IMR-90 (cell line): ENCODE data around the gene PALLD. TPM values are rescaled to one million over a fixed set of nuclear protein-coding genes. Genes with fewer than 3 reads are reported as not detected.

Experiments used
- ATAC-seq: fragments of 200-7000 bp; cut with Tn5 transposase; 2 replicates; pipeline ENCODE4 v1.9.1; 2020; ENCODE audit warnings: low read depth, mild to moderate bottlenecking, moderate library complexity
- BruUV-seq: library from RNA; stranded (reverse); fragments of 400-500 nt; replicated peaks from 2 replicates; lab custom pipeline; 2021; lab: Mats Ljungman, UMichigan
- CTCF ChIA-PET: fragments of 300-600 bp; formaldehyde crosslinking; extraction: SDS; loops from one replicate; lab custom pipeline; 2021; ENCODE audit warnings: antibody characterized with exemption; lab: Yijun Ruan, JAX
- POLR2A ChIA-PET: fragments of 300-600 bp; sonication (Branson Sonifier 250); formaldehyde crosslinking; loops from one replicate; lab custom pipeline; 2022; ENCODE audit warnings: antibody characterized with exemption; ENCODE audit not compliant: unreplicated experiment; lab: Charles Lee
- DNase-seq: peaks from one replicate; pipeline ENCODE4 v3.0.0; 2013
- H2AFZ ChIP-seq: replicated peaks from 2 replicates; pipeline ENCODE3; 2013; ENCODE audit warnings: low read length, mild to moderate bottlenecking; ENCODE audit not compliant: poor library complexity
- H2AK5ac ChIP-seq: 2 replicates; pipeline ENCODE4 v1.6.1; 2013; ENCODE audit warnings: low read depth, low read length, inconsistent platforms
- H2AK9ac ChIP-seq: replicated peaks from 2 replicates; pipeline ENCODE3; 2013; ENCODE audit warnings: mild to moderate bottlenecking, low read depth, low read length, moderate library complexity; ENCODE audit not compliant: poor library complexity
- H2BK120ac ChIP-seq: 2 replicates; pipeline ENCODE4 v1.6.1; 2013; ENCODE audit warnings: low read depth, low read length, inconsistent platforms
- H2BK15ac ChIP-seq: 3 replicates; pipeline ENCODE4 v1.6.1; 2013; ENCODE audit warnings: low read depth, low read length, inconsistent platforms
- H2BK20ac ChIP-seq: 2 replicates; pipeline ENCODE4 v1.6.1; 2013; ENCODE audit warnings: low read depth, mild to moderate bottlenecking, inconsistent platforms, low read length, moderate library complexity
- H2BK5ac ChIP-seq: 2 replicates; pipeline ENCODE4 v1.6.1; 2013; ENCODE audit warnings: mild to moderate bottlenecking, low read depth, low read length, inconsistent platforms; ENCODE audit not compliant: poor library complexity, severe bottlenecking
- H3K14ac ChIP-seq: replicated peaks from 2 replicates; pipeline ENCODE4 v1.6.1; 2013; ENCODE audit warnings: low read depth, low read length, inconsistent platforms
- H3K18ac ChIP-seq: 2 replicates; pipeline ENCODE4 v1.6.1; 2013; ENCODE audit warnings: low read depth, low read length, control low read depth
- H3K23ac ChIP-seq: 2 replicates; pipeline ENCODE4 v1.6.1; 2013; ENCODE audit warnings: low read depth, low read length, inconsistent platforms
- H3K27ac ChIP-seq: 2 replicates; pipeline ENCODE4 v1.5.1; 2013; ENCODE audit warnings: mild to moderate bottlenecking, control low read depth, low read length; ENCODE audit not compliant: insufficient read depth
- H3K27me3 ChIP-seq: 2 replicates; pipeline ENCODE4 v1.6.1; 2013; ENCODE audit warnings: low read length; ENCODE audit not compliant: control insufficient read depth, insufficient read depth
- H3K36me3 ChIP-seq: 2 replicates; pipeline ENCODE4 v1.6.1; 2013; ENCODE audit warnings: low read length, mixed read lengths; ENCODE audit not compliant: control insufficient read depth, insufficient read depth
- H3K4ac ChIP-seq: 2 replicates; pipeline ENCODE4 v1.6.1; 2013; ENCODE audit warnings: low read depth, low read length, inconsistent platforms
- H3K4me1 ChIP-seq: 2 replicates; pipeline ENCODE4 v1.6.1; 2013; ENCODE audit warnings: low read length, mixed read lengths; ENCODE audit not compliant: control insufficient read depth, insufficient read depth
- H3K4me2 ChIP-seq: 2 replicates; pipeline ENCODE4 v1.6.1; 2013; ENCODE audit warnings: low read depth, mild to moderate bottlenecking, control low read depth, low read length, moderate library complexity
- H3K4me3 ChIP-seq: 2 replicates; pipeline ENCODE4 v1.5.1; 2013; ENCODE audit warnings: low read depth, mild to moderate bottlenecking, control low read depth, low read length, moderate library complexity; ENCODE audit not compliant: insufficient read depth
- H3K56ac ChIP-seq: 2 replicates; pipeline ENCODE4 v1.6.1; 2013; ENCODE audit warnings: low read length, inconsistent platforms; ENCODE audit not compliant: insufficient read depth; ENCODE audit errors: extremely low read depth
- H3K79me1 ChIP-seq, 2 experiments: 2 replicates each; pipeline ENCODE4 v1.6.1; 2013; ENCODE audit warnings: low read length in 2 of 2, inconsistent platforms in 1 of 2, low read depth in 1 of 2
- H3K9ac ChIP-seq: 2 replicates; pipeline ENCODE4 v1.6.1; 2013; ENCODE audit warnings: low read depth, low read length, control low read depth
- H3K9me1 ChIP-seq: 2 replicates; pipeline ENCODE4 v1.6.1; 2013; ENCODE audit warnings: low read length, inconsistent platforms; ENCODE audit not compliant: insufficient read depth
- H3K9me3 ChIP-seq: 2 replicates; pipeline ENCODE4 v1.6.1; 2013; ENCODE audit warnings: low read length; ENCODE audit not compliant: control insufficient read depth, insufficient read depth
- H4K20me1 ChIP-seq: 2 replicates; pipeline ENCODE4 v1.6.1; 2013; ENCODE audit warnings: low read length, inconsistent platforms; ENCODE audit not compliant: insufficient read depth
- H4K5ac ChIP-seq: 2 replicates; pipeline ENCODE4 v1.6.1; 2013; ENCODE audit warnings: mild to moderate bottlenecking, low read depth, low read length, control low read depth
- H4K8ac ChIP-seq, 2 experiments: 2 replicates each; pipeline ENCODE4 v1.6.1; 2013; ENCODE audit warnings: low read depth in 2 of 2, low read length in 2 of 2, control low read depth in 1 of 2, inconsistent platforms in 1 of 2
- H4K91ac ChIP-seq: 2 replicates; pipeline ENCODE4 v1.6.1; 2013; ENCODE audit warnings: low read depth, low read length, inconsistent platforms; ENCODE audit not compliant: insufficient read depth
- MAFK ChIP-seq: IDR thresholded peaks from 2 replicates; pipeline ENCODE4 v1.6.1; 2012; ENCODE audit warnings: low read depth, low read length, improper control_type of control experiment
- WGBS, 2 experiments: methylation state at CpG; one replicate each; pipeline versions ENCODE4 v1.1.5 to v1.1.7; 2013; ENCODE audit warnings: missing lambda C conversion rate in 2 of 2; ENCODE audit not compliant: insufficient read length in 1 of 2; ENCODE audit errors: extremely low coverage in 2 of 2; 5-methylcytosine and 5-hydroxymethylcytosine counted together
- dilution Hi-C: fragments of 300-500 bp; cut with HindIII; formaldehyde crosslinking; loops from one replicate; pipeline ENCODE4 v1.14.3; 2018; ENCODE audit warnings: low sequenced_read_pairs; ENCODE audit not compliant: unreplicated experiment
- in situ Hi-C: fragments of 300-500 bp; cut with MboI; formaldehyde crosslinking; loops from 3 replicates; pipeline ENCODE4 v1.14.3; 2019; ENCODE audit warnings: low sequenced_read_pairs, inconsistent platforms, mixed read lengths
- intact Hi-C: fragments of 100-400 bp; cut with micrococcal nuclease; formaldehyde crosslinking; loops from 2 replicates; pipeline ENCODE4 v1.10.0; 2022
- polyA plus RNA-seq, 3 experiments: library from polyadenylated mRNA; depleted of rRNA; stranded (reverse); fragments of >200 nt; gene quantifications; 2 replicates each; pipeline ENCODE4 v1.2.3, GENCODE V29; 2012; ENCODE audit warnings: low replicate concordance in 1 of 3
- total RNA-seq: library from RNA; depleted of rRNA; stranded (reverse); fragments of >200 nt; gene quantifications from 2 replicates; pipeline ENCODE4 v1.2.3, GENCODE V29; 2012
- TF ChIP-seq, protein P1 (sequence below): fragments of 150-350 bp; IDR thresholded peaks from 2 replicates; pipeline ENCODE4 v1.6.1; 2017; ENCODE audit warnings: mild to moderate bottlenecking, antibody characterized with exemption, low read length, low read depth

Gene PALLD
- total and polyA plus RNA-seq, 2 of the 4 experiments (the other 2 are of a cell fraction) = 91.0 to 91.9 TPM

GRCh38 chr4:168607215-168607614 lies 110.4 kb downstream of the PALLD start:
- Histone ChIP-seq H3K14ac (no peak overlapping the region), H4K8ac (no peak overlapping the region), H3K36me3 (no peaks in the 10 kb centered on the region), H4K20me1 (no peaks in the 10 kb centered on the region), H3K4me2 (no peak overlapping the region), H2AFZ (no peak overlapping the region), H3K56ac (no peak overlapping the region), H2AK5ac (no peak overlapping the region), H2BK20ac (no peak overlapping the region), H3K4me1 (peaks cover 10% of the 10 kb centered on the region), H3K9me1 (peaks cover 14% of the 10 kb centered on the region; the same call in 1 of the 2 replicates), H2BK120ac (no peak overlapping the region), H3K4me3 (no peak overlapping the region), H3K27ac (no peak overlapping the region), H2BK5ac (no peak overlapping the region), H4K91ac (no peak overlapping the region), H3K18ac (no peak overlapping the region), H3K4ac (no peak overlapping the region), H3K9me3 (no peaks in the 10 kb centered on the region), H3K23ac (no peak overlapping the region), H3K27me3 (no peaks in the 10 kb centered on the region), H3K9ac (no peak overlapping the region), H2AK9ac (no peak overlapping the region), H3K79me1 (no peaks in the 10 kb centered on the region), H4K5ac (no peak overlapping the region), H2BK15ac (no peak overlapping the region)
- peak; percentile 76 for TF ChIP-seq MAFK
- TF ChIP-seq, protein P1, sequence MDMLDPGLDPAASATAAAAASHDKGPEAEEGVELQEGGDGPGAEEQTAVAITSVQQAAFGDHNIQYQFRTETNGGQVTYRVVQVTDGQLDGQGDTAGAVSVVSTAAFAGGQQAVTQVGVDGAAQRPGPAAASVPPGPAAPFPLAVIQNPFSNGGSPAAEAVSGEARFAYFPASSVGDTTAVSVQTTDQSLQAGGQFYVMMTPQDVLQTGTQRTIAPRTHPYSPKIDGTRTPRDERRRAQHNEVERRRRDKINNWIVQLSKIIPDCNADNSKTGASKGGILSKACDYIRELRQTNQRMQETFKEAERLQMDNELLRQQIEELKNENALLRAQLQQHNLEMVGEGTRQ = no peak
- in situ Hi-C loops (no loop called here), intact Hi-C loops (no loop called here), dilution Hi-C loops (no loop called here)
- no CpG with 5 or more reads among the region's 5 CpGs for WGBS, 2 experiments
- ChIA-PET CTCF (no interaction called here), POLR2A (no interaction called here)
- no TSS peak for BruUV-seq
- ATAC-seq (no peak), DNase-seq (no peak)
